CD14-positive monocyte (primary cell): ENCODE data around the gene GPAT3. TPM values are rescaled to one million over a fixed set of nuclear protein-coding genes. Genes with fewer than 3 reads are reported as not detected.

Experiments used
- DNase-seq, 3 donors: peaks; one replicate each; pipeline ENCODE4 v3.0.0-alpha.2; 2011 to 2022
- H2AFZ ChIP-seq: 2 replicates; pipeline ENCODE4 v1.6.0; 2012; ENCODE audit warnings: mild to moderate bottlenecking, low read depth, low read length, inconsistent platforms; ENCODE audit not compliant: insufficient read depth, poor library complexity, severe bottlenecking
- H3K27ac ChIP-seq, 2 donors: 1 replicate in 1 of 2; 2 replicates in 1 of 2; pipeline ENCODE4 v1.5.1; 2012 to 2013; ENCODE audit warnings: low read length in 2 of 2, control low read depth in 1 of 2, inconsistent platforms in 1 of 2, low read depth in 1 of 2, mild to moderate bottlenecking in 1 of 2
- H3K27me3 ChIP-seq, 2 donors: one replicate each; pipeline versions ENCODE4 v1.6.0 to v1.6.1; 2011 to 2013; ENCODE audit warnings: low read length in 2 of 2; ENCODE audit not compliant: control insufficient read depth in 2 of 2, insufficient read depth in 2 of 2
- H3K36me3 ChIP-seq, 2 donors: replicated peaks in 1 of 2; 1 replicate in 1 of 2; 2 replicates in 1 of 2; pipeline versions ENCODE4 v1.5.1 to v1.6.1; 2012 to 2013; ENCODE audit warnings: low read length in 2 of 2, control low read depth in 1 of 2, inconsistent platforms in 1 of 2, mild to moderate bottlenecking in 1 of 2; ENCODE audit not compliant: insufficient read depth in 2 of 2, control insufficient read depth in 1 of 2
- H3K4me1 ChIP-seq, 2 donors: 1 replicate in 1 of 2; 2 replicates in 1 of 2; pipeline versions ENCODE4 v1.5.1 to v1.6.1; 2012 to 2013; ENCODE audit warnings: low read length in 2 of 2, control low read depth in 1 of 2, inconsistent platforms in 1 of 2, mild to moderate bottlenecking in 1 of 2, moderate library complexity in 1 of 2; ENCODE audit not compliant: insufficient read depth in 2 of 2, control insufficient read depth in 1 of 2
- H3K4me2 ChIP-seq: replicated peaks from 2 replicates; pipeline ENCODE3; 2012; ENCODE audit warnings: low read length, moderate library complexity, mild to moderate bottlenecking; ENCODE audit not compliant: poor library complexity, severe bottlenecking; ENCODE audit errors: extremely low read depth
- H3K4me3 ChIP-seq, 3 experiments: fragments of 200-600 bp in 1 of 3; sonication (generic) in 1 of 3; replicated peaks in 1 of 3; 1 replicate in 2 of 3; 2 replicates in 1 of 3; pipeline ENCODE4 v1.5.1; 2011 to 2013; ENCODE audit warnings: low read length in 3 of 3, mild to moderate bottlenecking in 3 of 3, control low read depth in 2 of 3, low read depth in 2 of 3, inconsistent platforms in 1 of 3, moderate library complexity in 1 of 3
- H3K79me2 ChIP-seq: 2 replicates; pipeline ENCODE4 v1.6.0; 2012; ENCODE audit warnings: mild to moderate bottlenecking, control low read depth, inconsistent platforms, low read length, moderate library complexity; ENCODE audit not compliant: insufficient read depth
- H3K9ac ChIP-seq: 2 replicates; pipeline ENCODE4 v1.6.0; 2017; ENCODE audit warnings: low read length, mild to moderate bottlenecking; ENCODE audit not compliant: insufficient read depth, poor library complexity, severe bottlenecking
- H3K9me3 ChIP-seq, 2 donors: replicated peaks in 1 of 2; 1 replicate in 1 of 2; 2 replicates in 1 of 2; pipeline versions ENCODE4 v1.5.1 to v1.6.1; 2012 to 2013; ENCODE audit warnings: low read length in 2 of 2, control low read depth in 1 of 2; ENCODE audit not compliant: control insufficient read depth in 1 of 2, insufficient read depth in 1 of 2
- H4K20me1 ChIP-seq: 2 replicates; pipeline ENCODE4 v1.6.0; 2012; ENCODE audit warnings: mild to moderate bottlenecking, low read length, control low read depth, moderate library complexity; ENCODE audit not compliant: insufficient read depth
- H3K27ac Mint-ChIP-seq, 7 donors: one replicate each; pipeline ENCODE4 v1.8.0; 2020; ENCODE audit warnings: mild to moderate bottlenecking in 7 of 7, mixed read lengths in 7 of 7, moderate library complexity in 6 of 7, inconsistent platforms in 2 of 7
- H3K27me3 Mint-ChIP-seq, 3 donors: one replicate each; pipeline ENCODE4 v1.8.0; 2021 to 2022; ENCODE audit warnings: low read depth in 3 of 3, mild to moderate bottlenecking in 3 of 3, mixed read lengths in 3 of 3, moderate library complexity in 3 of 3, inconsistent platforms in 1 of 3
- H3K36me3 Mint-ChIP-seq, 2 donors: one replicate each; pipeline ENCODE4 v1.8.0; 2020; ENCODE audit warnings: mixed read lengths in 2 of 2, inconsistent platforms in 1 of 2, mild to moderate bottlenecking in 1 of 2
- H3K4me1 Mint-ChIP-seq: one replicate; pipeline ENCODE4 v1.8.0; 2020; ENCODE audit warnings: mild to moderate bottlenecking, mixed read lengths
- H3K4me3 Mint-ChIP-seq, 2 donors: one replicate each; pipeline ENCODE4 v1.8.0; 2020; ENCODE audit warnings: mild to moderate bottlenecking in 2 of 2, mixed read lengths in 2 of 2, moderate library complexity in 1 of 2
- H3K9me3 Mint-ChIP-seq, 7 donors: one replicate each; pipeline ENCODE4 v1.8.0; 2020 to 2022; ENCODE audit warnings: mixed read lengths in 7 of 7, mild to moderate bottlenecking in 6 of 7, moderate library complexity in 6 of 7, inconsistent platforms in 2 of 7
- CTCF ChIP-seq: fragments of 200-600 bp; IDR thresholded peaks from one replicate; pipeline ENCODE4 v1.8.0; 2022; ENCODE audit warnings: antibody characterized with exemption, mild to moderate bottlenecking
- WGBS: methylation state at CpG from one replicate; pipeline ENCODE4 v1.1.5; 2013; ENCODE audit warnings: missing lambda C conversion rate; ENCODE audit not compliant: insufficient coverage; 5-methylcytosine and 5-hydroxymethylcytosine counted together
- intact Hi-C, 2 donors: fragments of 100-400 bp; cut with micrococcal nuclease; formaldehyde crosslinking; loops; one replicate each; pipeline versions ENCODE4 v1.15.0 to v1.15.1; 2023
- polyA plus RNA-seq, 3 donors: library from polyadenylated mRNA; depleted of rRNA in 1 of 3; unstranded in 2 of 3; stranded (reverse) in 1 of 3; fragments of 300-500 nt in 2 of 3; fragments of >200 nt in 1 of 3; fragmentation: Illumina TruSeq in 2 of 3; gene quantifications; 1 replicate in 2 of 3; 2 replicates in 1 of 3; pipeline ENCODE4 v1.2.3, GENCODE V29; 2012 to 2021

Gene GPAT3
- polyA plus RNA-seq, 3 donors = 20.9 to 46.2 (median 44.2) TPM

- H3K4me1 Mint-ChIP-seq = peaks cover 5% of the 10 kb centered on the region
- intact Hi-C loops = no loop called here
- H3K27ac ChIP-seq = no peak overlapping the region
- WGBS = 70% methylated on average over 2 of the region's 4 CpGs
- no peak overlapping the region for H3K4me3 Mint-ChIP-seq
- H3K4me2 ChIP-seq = no peak overlapping the region
- no peaks in the 10 kb centered on the region for H3K36me3 Mint-ChIP-seq
- no peaks in the 10 kb centered on the region for H4K20me1 ChIP-seq
- H3K27ac Mint-ChIP-seq = no peak overlapping the region
- H3K36me3 ChIP-seq = no peaks in the 10 kb centered on the region
- H3K9me3 ChIP-seq = no peaks in the 10 kb centered on the region
- no peak for DNase-seq
- no peak overlapping the region for H3K9ac ChIP-seq
- no peaks in the 10 kb centered on the region for H3K27me3 ChIP-seq
- peaks cover 0 to 2% (median 0%) of the 10 kb centered on the region in 7 donors for H3K9me3 Mint-ChIP-seq
- H3K4me3 ChIP-seq = no peak overlapping the region
- H3K4me1 ChIP-seq = no peaks in the 10 kb centered on the region
- no peak overlapping the region for H2AFZ ChIP-seq
- H3K27me3 Mint-ChIP-seq = peaks cover 0 to 2% (median 0%) of the 10 kb centered on the region in 3 donors
- H3K79me2 ChIP-seq = no peaks in the 10 kb centered on the region
- TF ChIP-seq CTCF = no peak
Measured at GRCh38 chr4:83510442-83510841, 25.5 kb upstream of the GPAT3 start.

GRCh38 chr4:83516042-83516772 lies 19.7 kb upstream of the GPAT3 start:
- H3K4me1 ChIP-seq = no peaks in the 10 kb centered on the region
- Mint-ChIP-seq H3K27me3 (peaks cover 0 to 2% (median 0%) of the 10 kb centered on the region in 3 donors), H3K4me1 (no peaks in the 10 kb centered on the region), H3K9me3 (no peaks in the 10 kb centered on the region), H3K4me3 (no peak overlapping the region), H3K36me3 (no peaks in the 10 kb centered on the region), H3K27ac (no peak overlapping the region)
- no peak overlapping the region for H3K27ac ChIP-seq
- TF ChIP-seq CTCF = no peak
- H3K9me3 ChIP-seq = no peaks in the 10 kb centered on the region
- no peaks in the 10 kb centered on the region for H4K20me1 ChIP-seq
- no peak overlapping the region for H3K4me2 ChIP-seq
- H3K4me3 ChIP-seq = no peak overlapping the region
- no peaks in the 10 kb centered on the region for H3K36me3 ChIP-seq
- WGBS = 80% methylated on average over 1 of the region's 3 CpGs
- intact Hi-C loops = no loop called here
- DNase-seq = peak in 1 of 3 donors; percentile 17
- H3K79me2 ChIP-seq = no peaks in the 10 kb centered on the region
- no peaks in the 10 kb centered on the region for H3K27me3 ChIP-seq
- no peak overlapping the region for H3K9ac ChIP-seq
- no peak overlapping the region for H2AFZ ChIP-seq
